Activated T-cell treated with anti-CD3 and anti-CD28 coated beads for 4 hours (primary cell): Measurements from ENCODE around the gene SETBP1.

Experiments
- DNase-seq: peaks from one replicate; pipeline ENCODE4 v3.0.0-alpha.2; 2020

The SETBP1 gene

GRCh38 chr18:44733069-44733753, 52.5 kb downstream of the SETBP1 start:
- no peak for DNase-seq

DNA sequence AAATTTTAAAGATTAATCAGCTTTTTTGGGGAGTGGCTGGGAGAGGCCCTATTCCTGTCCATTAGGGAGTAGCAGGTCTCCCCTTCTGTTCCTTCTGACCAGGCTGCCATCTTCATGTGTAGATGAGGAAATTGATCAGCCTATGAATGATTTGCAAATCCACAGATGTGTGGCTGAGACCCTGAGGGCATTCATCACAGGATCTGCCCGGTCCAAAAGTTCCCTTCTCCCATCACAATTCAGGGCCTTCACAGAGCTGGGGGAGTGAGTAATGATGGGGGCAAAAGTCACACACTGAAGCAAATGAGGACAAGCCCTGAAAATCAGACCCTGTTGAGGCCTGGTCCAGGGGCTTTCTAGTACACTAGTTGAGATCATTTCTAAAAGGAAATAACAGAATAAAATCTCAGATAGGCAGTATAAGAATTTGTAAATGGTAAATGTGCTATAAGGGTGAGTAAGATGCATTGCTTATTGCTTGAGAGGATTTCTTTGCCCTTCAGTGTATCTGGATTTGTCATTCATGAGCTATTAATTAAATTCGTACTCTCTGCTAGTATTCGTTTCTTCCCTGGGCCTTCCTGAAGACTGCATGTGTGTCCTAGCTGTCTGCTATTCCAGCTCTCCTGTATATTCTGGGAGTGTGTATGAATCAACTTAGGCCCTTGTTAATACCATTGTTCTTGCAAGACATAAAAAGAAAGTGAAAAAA, 53.2 kb downstream of the SETBP1 start:
- no peak for DNase-seq

DNA sequence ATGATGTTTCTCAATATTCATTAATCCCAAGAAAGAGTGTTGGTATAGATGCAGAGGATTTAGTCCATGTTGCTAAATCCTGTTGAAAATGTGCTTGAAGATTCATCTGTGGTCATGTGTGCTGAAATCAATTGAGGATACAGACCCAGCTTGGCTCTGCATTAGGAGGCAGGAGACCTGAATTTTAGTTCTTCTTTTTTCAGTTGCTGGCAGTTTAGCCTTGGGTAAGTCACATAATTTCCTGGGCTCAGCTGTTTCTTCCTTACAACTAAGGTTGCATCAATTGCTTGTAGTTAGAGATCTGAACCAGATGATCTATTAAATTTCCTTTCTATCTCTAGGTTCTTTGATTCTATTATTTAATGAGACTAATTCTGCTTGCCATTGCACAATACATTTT, 54.4 kb downstream of the SETBP1 start:
- no peak for DNase-seq

DNA sequence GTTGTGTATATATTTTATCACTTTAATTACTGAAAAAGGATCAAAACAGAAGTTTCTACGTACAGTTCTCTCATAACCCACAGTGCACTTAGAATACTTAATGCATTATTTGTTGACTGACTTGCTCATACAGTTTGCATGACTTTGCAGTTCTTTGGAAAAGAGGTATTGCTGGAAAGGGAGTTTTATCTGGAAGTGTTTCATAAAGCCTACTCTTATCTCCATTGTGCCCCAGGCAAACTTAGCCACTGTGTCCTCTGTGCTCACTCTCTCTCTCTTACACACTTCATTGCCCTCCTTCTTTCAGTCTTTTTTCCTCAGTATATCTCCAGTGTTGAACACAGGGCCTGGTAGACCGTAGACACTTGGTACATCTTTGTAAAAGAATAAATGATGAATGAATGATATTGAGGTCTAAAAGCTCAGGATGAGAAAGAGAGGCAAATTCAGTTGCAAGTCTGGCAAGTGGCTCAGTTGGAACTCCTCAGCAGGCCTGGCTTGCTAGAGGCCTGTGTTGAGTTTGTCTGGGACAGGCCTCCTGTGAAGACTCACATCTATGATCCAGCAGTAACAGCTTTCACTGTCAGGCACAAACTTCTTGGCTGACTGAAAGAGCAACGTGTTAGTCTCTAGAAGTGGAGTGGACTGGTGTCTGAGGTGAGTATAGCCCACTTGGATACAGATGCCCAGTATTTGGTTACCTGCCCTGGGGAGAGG, 56.1 kb downstream of the SETBP1 start:
- DNase-seq, result no peak

DNA sequence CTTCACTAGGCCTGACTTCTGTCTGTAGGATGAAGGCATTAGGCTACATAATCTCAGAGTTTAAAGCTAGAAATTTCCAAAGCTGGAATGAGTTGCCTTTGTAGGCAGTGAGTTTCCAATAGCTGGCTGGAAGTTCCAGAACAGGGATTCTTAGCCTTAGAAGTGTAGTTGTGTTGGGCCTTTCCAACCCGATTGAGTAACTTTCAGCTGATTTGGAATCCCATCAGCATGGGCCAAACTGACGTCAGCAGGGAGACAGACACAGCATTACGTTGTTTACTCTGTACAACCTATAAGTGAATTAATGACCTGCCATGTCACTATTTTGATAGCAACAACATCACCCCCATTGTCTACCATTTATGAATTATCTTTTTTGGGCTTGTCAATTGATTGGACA, 56.9 kb downstream of the SETBP1 start:
- no peak for DNase-seq

- DNase-seq, result no peak
These were observed 59.3 kb downstream of the SETBP1 start for GRCh38 chr18:44740000-44740399.

GRCh38 chr18:44741085-44741484, 60.4 kb downstream of the SETBP1 start:
- no peak for DNase-seq

- DNase-seq, result no peak
These were observed 60.8 kb downstream of the SETBP1 start for GRCh38 chr18:44741511-44741910.

DNA sequence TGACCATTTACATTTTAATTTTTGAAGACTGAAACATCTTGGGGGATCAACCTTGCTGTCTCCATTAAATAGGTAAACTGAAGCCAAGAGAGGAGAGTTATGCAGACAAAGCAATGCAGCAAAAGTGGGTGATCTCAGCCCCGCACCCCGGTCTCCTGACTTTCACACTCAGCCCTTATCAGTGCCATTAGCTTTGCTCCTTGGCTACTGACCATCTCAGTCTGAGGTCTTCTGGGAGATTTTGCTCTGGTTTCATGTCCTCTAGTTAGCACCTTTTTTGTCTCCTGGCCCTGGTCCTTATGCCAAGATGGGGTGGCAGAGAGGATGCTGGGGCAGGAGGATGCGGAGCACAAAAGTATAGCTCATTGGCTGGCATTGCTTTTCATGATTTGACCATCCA, 61.4 kb downstream of the SETBP1 start:
- DNase-seq, result no peak

DNA sequence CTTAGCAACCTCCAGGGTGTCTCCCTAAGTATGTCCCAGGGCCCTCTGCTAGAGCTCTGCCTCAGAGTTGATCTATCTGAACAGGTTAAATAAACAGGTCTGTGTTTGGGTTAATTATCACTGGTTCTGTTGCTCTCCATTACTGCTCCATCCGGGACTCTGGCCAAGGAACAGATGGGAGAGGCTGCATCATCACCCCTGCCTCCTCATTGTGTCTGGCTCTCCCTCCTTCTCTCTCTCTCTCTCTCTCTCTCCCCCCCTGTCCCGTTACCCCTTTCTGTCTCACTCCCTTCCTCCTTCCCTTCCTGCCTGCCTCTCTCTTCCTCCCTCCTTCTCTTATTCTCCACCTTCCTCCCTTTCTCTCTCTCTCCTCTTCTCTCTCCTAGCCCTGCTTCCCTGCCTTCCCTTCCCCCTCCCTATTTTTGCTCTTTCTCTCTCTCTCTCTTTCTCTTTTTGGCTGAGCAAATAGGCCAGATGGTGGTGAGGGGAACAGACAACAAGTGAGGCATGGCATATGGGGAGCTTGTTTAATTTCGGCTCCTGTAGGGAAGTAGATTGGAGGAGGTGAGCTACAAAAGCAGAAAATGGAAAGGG, 62.1 kb downstream of the SETBP1 start:
- DNase-seq, result no peak

GRCh38 chr18:44743631-44744030, 62.9 kb downstream of the SETBP1 start:
- no peak for DNase-seq

DNA sequence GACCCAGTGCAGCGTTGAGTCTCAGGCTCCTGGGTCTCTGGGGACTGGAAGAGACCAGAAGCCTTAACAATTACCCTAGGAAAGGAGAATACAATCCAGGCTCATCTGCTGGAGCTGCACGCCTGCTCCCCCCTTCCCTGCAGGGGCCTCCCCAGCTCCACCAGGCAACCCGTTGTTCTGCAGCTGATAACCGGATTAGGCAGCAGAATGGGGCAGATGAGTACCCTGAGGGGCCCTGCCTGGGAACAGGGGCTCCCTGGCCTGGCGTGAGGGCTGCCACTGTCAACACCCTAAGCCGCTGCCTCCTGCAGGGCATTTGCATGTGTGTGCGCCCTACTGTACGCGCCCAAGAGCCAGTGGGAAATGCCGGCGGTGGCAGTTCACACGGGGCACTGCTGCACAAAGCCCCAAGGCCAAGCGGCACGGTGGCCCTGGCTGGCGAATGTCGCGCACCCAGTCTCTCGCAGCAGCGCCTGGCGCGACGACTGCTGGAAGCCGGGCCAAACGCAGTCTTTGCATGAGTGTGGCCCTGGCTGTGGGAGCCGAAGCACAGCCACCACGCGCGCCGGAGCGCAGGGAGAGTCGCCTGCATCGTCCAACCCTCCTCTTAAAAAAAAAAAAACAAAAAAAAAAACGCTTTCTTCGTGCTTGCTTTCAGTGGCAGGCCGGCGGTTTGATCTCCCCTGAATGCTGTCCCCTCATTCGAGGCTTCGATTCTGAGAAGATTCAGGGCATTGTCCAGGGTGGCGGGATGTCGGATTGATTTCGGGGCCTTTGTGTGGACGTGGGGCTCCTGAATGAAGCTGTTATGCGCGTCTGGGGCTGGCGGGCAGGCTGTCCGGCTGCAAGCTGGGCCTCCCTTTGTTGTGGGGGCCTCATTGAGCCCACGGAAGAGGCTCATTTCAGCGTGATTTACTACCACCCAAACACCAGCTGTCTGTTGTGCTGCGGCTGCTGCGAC, 63.8 kb downstream of the SETBP1 start:
- DNase-seq, result no peak

DNA sequence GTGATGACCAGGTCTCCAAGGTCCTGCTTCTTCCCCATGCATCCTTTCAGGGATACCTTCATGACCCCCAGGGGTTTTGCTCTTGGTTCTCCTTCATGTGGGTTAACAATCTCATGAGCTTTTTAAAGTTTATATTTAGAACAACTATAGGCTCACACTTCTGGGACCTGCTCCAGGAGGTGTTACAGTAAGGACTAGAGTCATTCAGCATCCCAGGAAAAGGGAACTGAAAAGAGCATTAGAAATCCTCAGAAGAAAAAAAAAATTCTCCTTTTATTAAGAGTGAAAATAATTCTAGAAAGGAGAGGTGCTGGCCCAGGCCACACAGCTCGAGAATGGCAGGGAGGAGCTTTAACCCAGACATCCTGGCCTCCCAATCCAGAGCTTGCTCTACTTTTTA, 66.5 kb downstream of the SETBP1 start:
- DNase-seq, result no peak

DNA sequence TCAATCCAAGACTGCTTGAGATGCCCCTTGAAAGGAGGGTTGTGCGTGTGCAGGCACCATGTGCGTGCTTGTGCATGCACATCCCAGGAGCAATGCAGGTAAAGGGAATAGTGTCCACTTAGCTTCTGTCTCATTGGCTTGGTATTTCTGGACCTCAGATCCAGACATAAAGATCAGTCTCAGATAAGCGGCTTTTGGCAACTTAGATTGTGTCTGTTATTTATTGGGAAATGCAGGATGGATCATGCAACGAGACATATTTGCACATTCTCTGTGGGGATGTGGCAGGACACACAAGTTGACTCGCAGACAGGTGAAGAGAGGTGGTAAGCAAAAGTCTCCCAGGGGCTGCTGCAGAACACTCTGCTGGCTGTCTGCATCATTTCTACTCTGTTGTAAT, 67.9 kb downstream of the SETBP1 start:
- DNase-seq, result no peak

DNA sequence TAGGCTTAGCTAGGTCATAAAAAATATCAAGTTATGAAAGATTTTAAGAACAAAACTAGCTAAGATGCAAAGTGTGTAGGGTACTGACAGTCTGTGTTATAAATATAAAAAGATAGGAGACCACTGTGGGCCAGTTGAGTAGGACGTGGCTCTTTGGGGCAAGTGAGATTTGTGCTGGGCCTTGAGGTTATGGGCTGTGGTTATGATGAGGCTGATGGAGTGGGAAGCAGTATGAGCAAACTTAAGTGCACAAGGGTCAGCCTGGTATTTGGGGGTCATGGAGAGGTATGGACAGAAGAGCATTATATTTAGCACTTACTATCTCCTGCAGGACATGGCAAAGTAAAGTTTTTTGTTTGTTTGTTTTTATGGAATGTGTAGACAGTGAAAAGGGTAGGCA, 70.1 kb downstream of the SETBP1 start:
- DNase-seq, result no peak

- no peak for DNase-seq
These were observed 73.9 kb downstream of the SETBP1 start for GRCh38 chr18:44754567-44754966.

- no peak for DNase-seq
These were observed 78.4 kb downstream of the SETBP1 start for GRCh38 chr18:44758861-44759631.

- no peak for DNase-seq
These were observed 79.2 kb downstream of the SETBP1 start for GRCh38 chr18:44759925-44760342.

DNA sequence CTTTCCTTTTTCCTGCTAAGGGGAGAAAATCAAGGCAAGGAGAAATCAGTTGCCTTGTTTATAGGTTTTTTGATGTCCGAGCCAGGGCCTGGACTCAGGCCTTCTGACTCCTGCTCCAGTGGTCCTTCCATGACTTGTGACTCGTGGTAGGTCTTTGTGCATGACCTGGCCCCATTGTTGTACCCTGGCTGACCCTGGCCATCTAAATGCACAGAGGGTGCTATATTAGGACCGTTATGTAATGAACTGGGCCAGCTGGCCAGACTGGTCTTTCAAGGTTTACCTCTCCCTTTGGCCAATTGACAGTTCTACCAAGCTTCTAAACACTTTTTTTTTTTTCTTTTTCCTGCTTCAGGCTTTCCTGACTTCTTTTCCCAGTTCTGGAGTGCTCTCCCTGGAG, 81.1 kb downstream of the SETBP1 start:
- DNase-seq, result no peak

DNA sequence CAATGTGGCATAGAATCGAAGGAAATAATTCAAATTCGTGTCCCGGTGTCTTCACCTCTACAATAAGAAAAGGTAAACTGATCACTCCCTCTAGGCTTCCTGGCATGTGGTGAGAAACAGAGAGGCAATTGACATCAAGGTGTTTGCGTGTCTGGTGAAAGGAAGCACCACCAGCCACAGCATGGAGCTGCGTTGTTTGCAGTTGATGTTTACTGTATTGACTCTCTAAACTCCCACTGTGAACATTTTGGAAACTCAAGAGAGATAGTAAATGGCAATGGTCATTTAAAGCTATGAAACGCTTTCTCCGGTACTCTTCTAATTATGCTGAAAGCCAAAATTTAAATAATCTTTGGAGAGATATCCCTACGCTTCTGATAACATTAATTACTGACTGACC, 82.6 kb downstream of the SETBP1 start:
- no peak for DNase-seq

GRCh38 chr18:44764863-44765262, 84.2 kb downstream of the SETBP1 start:
- DNase-seq, result no peak

- DNase-seq, result no peak
These were observed 84.8 kb downstream of the SETBP1 start for GRCh38 chr18:44765456-44765855.
